ENCODE measurements around the gene BOLA2B. TPM values are rescaled to one million over a fixed set of nuclear protein-coding genes. Genes with fewer than 3 reads are reported as not detected.
"Not testable (repeated sequence)": the region's sequence is repeated elsewhere in the genome, so short reads cannot be mapped to it uniquely, and the experiment has no call there.

BOLA2B gene
- total RNA-seq, 1 donor from 2014 or later = 225 TPM

DNA sequence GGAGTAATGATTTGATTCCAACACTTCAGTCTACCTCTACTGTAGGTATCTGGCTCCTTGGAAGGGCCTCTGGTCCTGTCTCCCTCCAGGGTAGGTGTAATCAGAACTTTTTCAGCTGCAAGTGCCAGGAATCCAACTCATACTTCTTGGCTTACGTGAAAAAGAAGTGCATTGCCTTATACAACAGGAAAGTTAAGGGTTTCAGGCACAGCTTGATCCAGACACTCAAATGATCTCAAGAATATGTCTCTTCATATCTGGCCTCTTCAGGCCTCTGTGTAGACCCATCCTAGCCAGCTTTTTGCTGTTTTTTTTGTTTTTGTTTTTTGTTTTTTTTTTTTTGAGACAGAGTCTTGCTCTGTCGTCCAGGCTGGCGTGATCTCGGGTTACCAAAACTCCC lies 14.3 kb downstream of the BOLA2B start:
- DNase-seq (ENCODE audit: low spot score) = no peak
- no peak overlapping the region for H3K4me3 Mint-ChIP-seq (ENCODE audit: low read depth)
- H3K36me3 Mint-ChIP-seq (ENCODE audit: low read depth) = peaks cover 4% of the 10 kb centered on the region
- H3K9me3 Mint-ChIP-seq = no peaks in the 10 kb centered on the region
- H3K27ac Mint-ChIP-seq = no peak overlapping the region
- H3K27me3 Mint-ChIP-seq (ENCODE audit: low read depth) = no peaks in the 10 kb centered on the region
- intact Hi-C loops (cut with micrococcal nuclease) = no loop called here
- H3K4me1 Mint-ChIP-seq (ENCODE audit: low read depth) = peaks cover 13% of the 10 kb centered on the region

DNA sequence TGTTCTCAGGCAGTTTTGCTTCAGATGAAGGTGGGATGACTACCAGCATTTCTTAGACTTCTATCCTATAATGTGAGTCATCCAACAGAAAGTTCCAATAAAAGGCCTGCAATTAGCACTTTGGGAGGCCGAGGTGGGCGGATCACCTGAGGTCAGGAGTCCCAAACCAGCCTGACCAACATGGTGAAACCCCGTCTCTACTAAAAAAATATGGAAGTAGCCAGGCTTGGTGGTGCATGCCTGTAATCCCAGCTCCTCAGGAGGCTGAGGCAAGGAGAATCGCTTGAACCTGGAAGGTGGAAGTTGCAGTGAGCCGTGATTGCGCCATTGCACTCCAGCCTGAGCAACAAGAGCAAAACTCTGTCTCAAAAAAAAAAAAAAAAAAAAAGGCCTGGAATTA lies 16.6 kb downstream of the BOLA2B start:
- H3K27ac Mint-ChIP-seq; H3K9me3 Mint-ChIP-seq; H3K4me1 Mint-ChIP-seq (ENCODE audit: low read depth); H3K4me3 Mint-ChIP-seq (ENCODE audit: low read depth); DNase-seq (ENCODE audit: low spot score); H3K36me3 Mint-ChIP-seq (ENCODE audit: low read depth); intact Hi-C loops (cut with micrococcal nuclease); H3K27me3 Mint-ChIP-seq (ENCODE audit: low read depth): not testable (repeated sequence)

DNA sequence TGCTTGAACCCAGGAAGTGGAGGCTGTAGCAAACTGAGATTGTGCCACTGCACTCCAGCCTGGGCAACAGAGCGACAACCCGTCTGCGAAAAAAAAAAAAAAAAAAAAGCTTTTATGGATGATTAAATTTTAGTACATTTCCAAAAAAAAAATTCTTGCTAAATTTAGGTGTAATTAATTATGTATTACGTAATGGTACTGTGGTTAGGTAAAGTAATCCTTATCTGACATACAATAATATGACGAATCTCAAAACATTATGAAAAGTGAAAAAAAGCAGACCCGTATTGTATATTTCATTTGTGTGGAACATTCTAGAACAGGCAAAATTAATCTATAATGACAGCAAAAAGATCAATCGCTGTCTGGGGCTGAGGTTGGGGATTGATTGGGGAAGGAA lies 20.4 kb downstream of the BOLA2B start:
- Mint-ChIP-seq H3K4me3 (ENCODE audit: low read depth) (no peak overlapping the region), H3K9me3 (no peaks in the 10 kb centered on the region), H3K4me1 (ENCODE audit: low read depth) (no peaks in the 10 kb centered on the region), H3K36me3 (ENCODE audit: low read depth) (no peaks in the 10 kb centered on the region), H3K27ac (no peak overlapping the region), H3K27me3 (ENCODE audit: low read depth) (peaks cover 2% of the 10 kb centered on the region)
- intact Hi-C loops (cut with micrococcal nuclease) = no loop called here
- DNase-seq (ENCODE audit: low spot score) = no peak

DNA sequence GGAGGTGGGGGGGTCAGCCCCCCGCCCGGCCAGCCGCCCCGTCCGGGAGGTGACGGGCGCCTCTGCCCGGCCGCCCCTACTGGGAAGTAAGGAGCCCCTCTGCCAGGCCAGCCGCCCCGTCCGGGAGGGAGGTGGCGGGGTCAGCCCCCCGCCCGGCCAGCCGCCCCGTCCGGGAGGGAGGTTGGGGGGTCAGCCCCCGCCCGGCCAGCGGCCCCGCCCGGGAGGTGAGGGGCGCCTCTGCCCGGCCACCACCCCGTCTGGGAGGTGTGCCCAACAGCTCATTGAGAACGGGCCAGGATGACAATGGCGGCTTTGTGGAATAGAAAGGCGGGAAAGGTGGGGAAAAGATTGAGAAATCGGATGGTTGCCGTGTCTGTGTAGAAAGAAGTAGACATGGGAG lies 23.3 kb downstream of the BOLA2B start:
- H3K27me3 Mint-ChIP-seq (ENCODE audit: low read depth); H3K9me3 Mint-ChIP-seq; H3K4me1 Mint-ChIP-seq (ENCODE audit: low read depth); H3K4me3 Mint-ChIP-seq (ENCODE audit: low read depth); DNase-seq (ENCODE audit: low spot score); intact Hi-C loops (cut with micrococcal nuclease); H3K36me3 Mint-ChIP-seq (ENCODE audit: low read depth); H3K27ac Mint-ChIP-seq: not testable (repeated sequence)

DNA sequence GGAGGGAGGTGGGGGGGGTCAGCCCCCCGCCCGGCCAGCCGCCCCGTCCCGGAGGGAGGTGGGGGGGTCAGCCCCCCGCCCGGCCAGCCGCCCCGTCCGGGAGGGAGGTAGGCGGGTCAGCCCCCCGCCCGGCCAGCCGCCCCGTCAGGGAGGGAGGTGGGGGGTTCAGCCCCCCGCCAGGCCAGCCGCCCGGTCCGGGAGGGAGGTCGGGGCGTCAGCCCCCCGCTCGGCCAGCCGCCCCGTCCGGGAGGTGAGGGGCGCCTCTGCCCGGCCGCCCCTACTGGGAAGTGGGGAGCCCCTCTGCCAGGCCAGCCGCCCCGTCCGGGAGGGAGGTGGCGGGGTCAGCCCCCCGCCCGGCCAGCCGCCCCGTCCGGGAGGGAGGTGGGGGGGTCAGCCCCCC lies 24.1 kb downstream of the BOLA2B start:
- intact Hi-C loops (cut with micrococcal nuclease); H3K27ac Mint-ChIP-seq; DNase-seq (ENCODE audit: low spot score); H3K27me3 Mint-ChIP-seq (ENCODE audit: low read depth); H3K36me3 Mint-ChIP-seq (ENCODE audit: low read depth); H3K9me3 Mint-ChIP-seq; H3K4me3 Mint-ChIP-seq (ENCODE audit: low read depth): not testable (repeated sequence)
- H3K4me1 Mint-ChIP-seq (ENCODE audit: low read depth) = peaks cover 15% of the 10 kb centered on the region

DNA sequence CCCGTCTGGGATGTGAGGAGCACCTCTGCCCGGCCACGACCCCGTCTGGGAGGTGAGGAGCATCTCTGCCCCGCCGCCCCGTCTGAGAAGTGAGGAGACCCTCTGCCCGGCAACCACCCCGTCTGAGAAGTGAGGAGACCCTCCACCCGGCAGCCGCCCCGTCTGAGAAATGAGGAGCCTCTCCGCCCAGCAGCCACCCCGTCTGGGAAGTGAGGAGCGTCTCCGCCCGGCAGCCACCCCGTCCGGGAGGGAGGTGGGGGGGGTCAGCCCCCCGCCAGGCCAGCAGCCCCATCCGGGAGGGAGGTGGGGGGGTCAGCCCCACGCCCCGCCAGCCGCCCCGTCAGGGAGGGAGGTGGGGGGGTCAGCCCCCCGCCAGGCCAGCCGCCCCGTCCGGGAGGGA lies 24.7 kb downstream of the BOLA2B start:
- H3K9me3 Mint-ChIP-seq; intact Hi-C loops (cut with micrococcal nuclease); H3K36me3 Mint-ChIP-seq (ENCODE audit: low read depth); H3K27ac Mint-ChIP-seq; H3K4me3 Mint-ChIP-seq (ENCODE audit: low read depth); DNase-seq (ENCODE audit: low spot score); H3K27me3 Mint-ChIP-seq (ENCODE audit: low read depth): not testable (repeated sequence)
- H3K4me1 Mint-ChIP-seq (ENCODE audit: low read depth) = peaks cover 17% of the 10 kb centered on the region

DNA sequence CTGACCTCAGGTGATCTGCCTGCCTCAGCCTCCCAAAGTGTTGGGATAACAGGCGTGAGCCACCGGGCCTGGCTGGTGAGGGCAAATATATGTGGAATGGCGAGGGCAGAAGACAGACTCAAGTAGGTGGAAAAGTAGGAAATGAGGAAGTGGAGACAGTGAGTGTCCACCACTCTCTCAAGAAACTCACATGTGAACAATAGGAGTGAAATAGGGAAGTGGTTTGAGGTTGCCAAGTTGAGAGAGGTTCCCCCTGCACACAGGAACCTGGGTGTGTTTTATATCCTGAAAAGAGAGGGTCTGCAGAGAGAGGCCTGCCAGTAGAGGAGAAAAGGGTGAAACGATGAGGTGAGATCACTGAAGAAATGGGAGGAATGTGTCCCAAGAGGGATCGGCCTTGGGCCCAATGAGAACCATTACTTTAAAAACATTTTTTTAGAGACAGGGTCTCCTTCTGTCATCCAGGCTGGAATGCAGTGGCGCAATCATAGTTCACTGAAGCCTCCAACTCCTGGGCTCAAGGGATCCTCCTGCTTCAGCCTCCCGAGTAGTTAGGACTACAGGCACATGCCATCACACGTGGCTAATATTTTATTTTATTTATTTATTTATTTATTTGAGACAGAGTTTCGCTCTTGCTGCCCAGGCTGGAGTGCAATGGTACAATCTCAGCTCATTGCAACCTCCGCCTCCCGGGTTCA lies 27.1 kb downstream of the BOLA2B start:
- Mint-ChIP-seq H3K4me3 (ENCODE audit: low read depth) (no peak overlapping the region), H3K4me1 (ENCODE audit: low read depth) (peaks cover 20% of the 10 kb centered on the region), H3K9me3 (no peaks in the 10 kb centered on the region), H3K27ac (peak overlapping the region; percentile 15), H3K27me3 (ENCODE audit: low read depth) (no peaks in the 10 kb centered on the region), H3K36me3 (ENCODE audit: low read depth) (no peaks in the 10 kb centered on the region)
- no peak for DNase-seq (ENCODE audit: low spot score)
- intact Hi-C loops (cut with micrococcal nuclease) = no loop called here

DNA sequence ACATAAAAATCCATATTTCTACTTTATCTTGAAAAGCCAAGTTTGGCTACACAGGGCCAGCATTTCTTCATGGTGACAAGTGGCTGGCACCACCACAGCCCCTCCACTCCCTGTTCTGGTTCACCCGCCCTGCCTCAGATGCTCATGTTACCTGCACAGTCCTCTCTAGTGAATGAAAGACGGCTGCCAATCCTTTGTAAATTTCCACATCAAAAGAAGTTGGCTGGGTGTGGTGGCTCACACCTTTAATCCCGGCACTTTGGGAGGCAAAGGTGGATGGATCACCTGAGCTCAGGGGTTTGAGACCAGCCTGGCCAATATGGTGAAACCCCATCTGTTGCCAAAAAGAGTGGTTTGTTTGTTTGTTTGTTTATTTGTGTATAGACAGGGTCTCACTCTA lies 29.9 kb downstream of the BOLA2B start:
- Mint-ChIP-seq H3K36me3 (ENCODE audit: low read depth) (no peaks in the 10 kb centered on the region), H3K27me3 (ENCODE audit: low read depth) (no peaks in the 10 kb centered on the region), H3K4me3 (ENCODE audit: low read depth) (no peak overlapping the region), H3K9me3 (no peaks in the 10 kb centered on the region), H3K27ac (no peak overlapping the region), H3K4me1 (ENCODE audit: low read depth) (peaks cover 20% of the 10 kb centered on the region)
- no peak for DNase-seq (ENCODE audit: low spot score)
- intact Hi-C loops (cut with micrococcal nuclease) = no loop called here

DNA sequence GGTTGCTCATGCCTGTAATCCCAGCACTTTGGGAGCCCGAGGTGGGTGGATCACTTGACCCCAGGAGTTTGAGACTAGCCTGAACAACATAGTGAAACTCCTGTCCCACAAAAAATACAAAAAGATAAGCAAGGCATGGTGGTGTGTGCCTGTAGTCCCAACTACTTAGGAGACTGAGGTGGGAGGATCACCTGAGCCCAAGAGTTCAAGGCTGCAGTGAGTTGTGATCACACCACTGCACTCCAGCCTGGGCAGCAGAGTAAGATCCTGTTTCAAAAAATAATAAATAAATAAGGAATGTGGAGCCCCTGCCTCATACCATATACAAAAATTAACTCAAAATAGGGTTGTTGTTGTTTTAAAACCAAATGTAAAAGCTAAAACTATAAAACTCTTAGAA lies 36.3 kb downstream of the BOLA2B start:
- Mint-ChIP-seq H3K27me3 (ENCODE audit: low read depth) (no peaks in the 10 kb centered on the region), H3K36me3 (ENCODE audit: low read depth) (no peaks in the 10 kb centered on the region), H3K4me3 (ENCODE audit: low read depth) (no peak overlapping the region), H3K4me1 (ENCODE audit: low read depth) (no peaks in the 10 kb centered on the region), H3K9me3 (no peaks in the 10 kb centered on the region), H3K27ac (no peak overlapping the region)
- DNase-seq (ENCODE audit: low spot score) = no peak
- intact Hi-C loops (cut with micrococcal nuclease) = no loop called here

DNA sequence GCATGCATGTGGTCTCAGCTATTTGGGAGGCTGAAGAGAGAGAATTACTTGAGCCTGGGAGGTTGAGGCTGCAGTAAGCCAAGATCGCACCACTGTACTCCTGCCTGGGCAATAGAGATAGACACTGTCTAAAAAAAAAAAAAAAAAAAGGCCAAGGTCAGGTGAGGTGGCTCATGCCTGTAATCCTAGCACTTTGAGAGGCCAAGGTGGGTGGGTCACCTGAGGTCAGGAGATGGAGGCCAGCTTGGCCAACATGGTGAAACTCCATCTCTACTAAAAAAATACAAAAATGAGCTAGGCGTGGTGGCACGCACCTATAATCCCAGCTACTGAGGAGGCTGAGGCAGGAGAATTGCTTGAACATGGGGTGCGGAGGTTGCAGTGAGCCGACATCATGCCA lies 38.3 kb downstream of the BOLA2B start:
- no peaks in the 10 kb centered on the region for H3K36me3 Mint-ChIP-seq (ENCODE audit: low read depth)
- DNase-seq (ENCODE audit: low spot score) = no peak
- no peaks in the 10 kb centered on the region for H3K4me1 Mint-ChIP-seq (ENCODE audit: low read depth)
- H3K4me3 Mint-ChIP-seq (ENCODE audit: low read depth) = no peak overlapping the region
- intact Hi-C loops (cut with micrococcal nuclease) = no loop called here
- H3K27me3 Mint-ChIP-seq (ENCODE audit: low read depth) = no peaks in the 10 kb centered on the region
- H3K9me3 Mint-ChIP-seq = no peaks in the 10 kb centered on the region
- no peak overlapping the region for H3K27ac Mint-ChIP-seq

DNA sequence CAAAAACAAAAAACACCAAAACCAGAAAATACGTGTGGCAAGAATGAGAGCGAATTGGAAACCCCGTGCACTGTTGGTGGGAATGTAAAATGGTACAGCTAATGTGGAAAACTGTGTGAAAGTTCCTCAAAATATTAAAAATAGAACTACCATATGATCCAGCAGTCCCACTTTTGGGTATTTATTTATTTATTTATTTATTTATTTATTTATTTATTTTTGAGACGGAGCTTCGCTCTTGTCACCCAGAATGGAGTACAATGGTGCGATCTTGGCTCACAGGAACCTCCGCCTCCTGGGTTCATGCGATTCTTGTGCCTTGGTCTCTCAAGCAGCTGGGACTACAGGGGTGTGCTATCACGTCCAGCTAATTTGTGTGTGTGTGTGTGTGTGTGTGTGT lies 40.9 kb downstream of the BOLA2B start:
- intact Hi-C loops (cut with micrococcal nuclease) = no loop called here
- peaks cover 6% of the 10 kb centered on the region for H3K36me3 Mint-ChIP-seq (ENCODE audit: low read depth)
- no peak overlapping the region for H3K27ac Mint-ChIP-seq
- no peaks in the 10 kb centered on the region for H3K27me3 Mint-ChIP-seq (ENCODE audit: low read depth)
- peaks cover 14% of the 10 kb centered on the region for H3K9me3 Mint-ChIP-seq
- H3K4me1 Mint-ChIP-seq (ENCODE audit: low read depth) = no peaks in the 10 kb centered on the region
- no peak overlapping the region for H3K4me3 Mint-ChIP-seq (ENCODE audit: low read depth)
- no peak for DNase-seq (ENCODE audit: low spot score)

DNA sequence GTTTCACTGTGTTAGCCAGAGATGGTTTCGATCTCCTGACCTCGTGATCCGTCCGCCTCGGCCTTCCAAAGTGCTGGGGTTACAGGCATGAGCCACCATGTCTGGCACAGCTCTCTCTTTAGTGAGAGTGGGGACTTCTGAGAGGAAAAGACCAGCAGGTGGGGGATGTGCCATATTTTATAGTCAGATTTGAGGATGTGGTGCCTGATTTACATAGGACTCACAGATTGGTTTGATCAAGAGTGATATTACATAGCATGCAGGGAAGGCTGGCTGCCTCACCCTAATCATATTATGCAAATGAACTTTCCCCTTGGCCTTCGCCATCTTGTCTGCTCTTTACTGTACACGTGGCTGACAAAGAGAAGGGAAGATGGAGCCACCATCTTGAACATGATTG lies 42.4 kb downstream of the BOLA2B start:
- intact Hi-C loops (cut with micrococcal nuclease) = no loop called here
- Mint-ChIP-seq H3K27me3 (ENCODE audit: low read depth) (no peaks in the 10 kb centered on the region), H3K4me3 (ENCODE audit: low read depth) (no peak overlapping the region), H3K4me1 (ENCODE audit: low read depth) (no peaks in the 10 kb centered on the region), H3K36me3 (ENCODE audit: low read depth) (peaks cover 6% of the 10 kb centered on the region), H3K9me3 (peaks cover 14% of the 10 kb centered on the region), H3K27ac (no peak overlapping the region)
- DNase-seq (ENCODE audit: low spot score) = no peak

DNA sequence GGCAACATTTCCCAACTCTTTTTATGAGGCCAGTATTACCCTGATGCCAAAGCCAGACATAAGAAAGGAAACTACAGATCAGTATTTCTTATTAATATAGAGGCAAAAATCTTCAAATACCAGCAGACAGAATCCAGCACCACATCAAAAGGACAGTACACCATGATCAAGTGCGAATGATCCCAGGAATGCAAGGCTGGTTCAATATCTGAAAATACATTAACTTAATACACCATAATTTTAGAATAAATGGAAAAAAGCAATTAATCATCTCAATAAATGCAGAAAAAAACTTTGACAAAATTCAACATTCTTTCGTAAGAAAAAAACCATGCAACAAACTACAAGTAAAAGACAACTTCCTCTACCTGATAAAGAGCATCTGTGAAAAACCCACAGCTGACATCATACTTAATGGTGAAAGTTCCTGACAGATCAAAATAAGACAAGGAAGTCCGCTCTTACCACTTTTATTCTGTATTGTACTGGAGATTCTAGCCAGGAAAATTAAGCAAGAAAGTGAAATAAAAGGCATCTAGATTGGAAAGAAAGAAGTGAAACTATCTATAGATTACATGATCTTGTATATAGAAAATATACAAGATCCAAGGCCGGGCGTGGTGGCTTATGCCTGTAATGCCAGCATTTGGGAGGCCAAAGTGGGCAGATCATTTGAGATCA lies 44.1 kb downstream of the BOLA2B start:
- DNase-seq (ENCODE audit: low spot score) = no peak
- peaks cover 14% of the 10 kb centered on the region for H3K9me3 Mint-ChIP-seq
- intact Hi-C loops (cut with micrococcal nuclease) = no loop called here
- no peak overlapping the region for H3K4me3 Mint-ChIP-seq (ENCODE audit: low read depth)
- H3K36me3 Mint-ChIP-seq (ENCODE audit: low read depth) = peaks cover 6% of the 10 kb centered on the region
- peaks cover 3% of the 10 kb centered on the region for H3K4me1 Mint-ChIP-seq (ENCODE audit: low read depth)
- H3K27me3 Mint-ChIP-seq (ENCODE audit: low read depth) = no peaks in the 10 kb centered on the region
- H3K27ac Mint-ChIP-seq = no peak overlapping the region

Measured in activated T-helper 2 cell treated with anti-CD3 and anti-CD28 coated beads, Interferon-gamma antibody, Interleukin-2, Interleukin-4, amounts not matched to agents 10 μg/mL and 5 μg/mL and 100 μg/mL, durations not matched to agents 14 hours and 24 hours and 36 hours (primary cell).